HG02840 (cell line): ENCODE data around the gene CTLA4.

Experiments used
- ATAC-seq: cut with Tn5 transposase; IDR thresholded peaks from one replicate; pipeline ENCODE4 v1.9.1; 2021; ENCODE audit warnings: mild to moderate bottlenecking, moderate library complexity, moderate number of reproducible peaks; ENCODE audit not compliant: unreplicated experiment, low FRiP score

Gene CTLA4

GRCh38 chr2:203867561-203868200 lies at the start of gene CTLA4:
Gene CTLA4 (plus strand): TSS chr2:203867771. CDS start chr2:203867943, 172 bp downstream.
- ATAC-seq: no peak

GRCh38 chr2:203818656-203819055 lies 48.9 kb upstream of the CTLA4 start:
- no peak for ATAC-seq

- ATAC-seq: no peak
Measured at GRCh38 chr2:203819434-203820133, 48.0 kb upstream of the CTLA4 start.

DNA sequence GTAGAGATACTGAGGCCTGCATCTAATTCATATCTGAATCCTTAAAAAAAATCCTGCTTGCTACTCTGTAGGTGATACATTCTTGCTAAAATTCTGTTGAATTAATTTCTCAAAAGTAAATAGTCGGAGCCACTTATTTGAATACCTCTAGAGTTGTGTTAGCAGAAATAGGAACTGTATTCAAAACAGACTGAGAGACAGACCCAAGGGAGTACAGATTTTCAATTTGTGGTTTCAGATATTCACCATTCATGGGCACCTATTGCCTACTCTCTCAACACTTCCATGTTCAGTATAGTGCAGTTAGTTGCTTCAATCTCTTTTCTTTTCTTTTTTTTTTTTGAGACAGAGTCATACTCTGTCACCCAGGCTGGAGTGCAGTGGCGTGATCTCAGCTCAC lies 46.6 kb upstream of the CTLA4 start:
- ATAC-seq: peak; percentile 73

GRCh38 chr2:203822240-203822639 lies 45.3 kb upstream of the CTLA4 start:
- ATAC-seq: no peak

DNA sequence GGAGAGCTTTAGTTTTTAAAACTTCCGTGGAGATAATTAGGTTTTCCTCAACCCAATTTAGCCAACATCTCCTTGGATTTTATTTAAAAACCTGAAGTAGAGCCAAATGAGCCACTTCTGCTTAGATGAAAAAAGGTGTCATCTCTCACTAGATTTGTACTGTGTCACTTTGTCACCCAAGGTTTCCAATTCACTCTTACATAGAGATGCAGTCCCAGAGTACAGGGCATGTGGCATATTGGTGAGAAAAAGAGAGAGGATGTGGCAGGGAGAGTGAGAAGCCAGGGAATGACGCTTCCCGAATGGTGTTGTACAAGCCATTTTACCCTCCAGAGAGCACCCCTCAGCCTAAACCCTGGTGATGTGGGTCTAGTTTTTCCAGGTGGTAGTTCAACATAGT lies 44.4 kb upstream of the CTLA4 start:
- ATAC-seq: no peak

- ATAC-seq: no peak
Measured at GRCh38 chr2:203824057-203824456, 43.5 kb upstream of the CTLA4 start.

DNA sequence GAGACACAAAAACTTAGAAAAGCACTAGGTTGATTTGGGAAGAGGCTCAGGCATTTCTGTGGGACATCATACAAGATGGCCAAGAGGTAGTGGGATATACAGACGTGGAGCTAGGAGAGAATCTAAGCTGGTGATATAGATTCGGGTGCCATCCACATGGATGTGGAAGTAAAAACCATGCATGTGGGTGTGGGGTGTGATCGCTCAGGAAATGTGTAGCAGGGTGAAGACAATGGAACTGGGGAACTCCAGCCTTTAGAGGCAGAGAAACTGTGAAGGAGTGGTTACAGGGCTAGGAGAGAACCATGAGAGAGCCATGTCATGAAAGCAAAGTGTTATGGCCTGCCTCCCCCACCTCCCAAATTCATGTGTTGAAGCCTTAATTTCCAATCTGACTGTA lies 43.0 kb upstream of the CTLA4 start:
- no peak for ATAC-seq

DNA sequence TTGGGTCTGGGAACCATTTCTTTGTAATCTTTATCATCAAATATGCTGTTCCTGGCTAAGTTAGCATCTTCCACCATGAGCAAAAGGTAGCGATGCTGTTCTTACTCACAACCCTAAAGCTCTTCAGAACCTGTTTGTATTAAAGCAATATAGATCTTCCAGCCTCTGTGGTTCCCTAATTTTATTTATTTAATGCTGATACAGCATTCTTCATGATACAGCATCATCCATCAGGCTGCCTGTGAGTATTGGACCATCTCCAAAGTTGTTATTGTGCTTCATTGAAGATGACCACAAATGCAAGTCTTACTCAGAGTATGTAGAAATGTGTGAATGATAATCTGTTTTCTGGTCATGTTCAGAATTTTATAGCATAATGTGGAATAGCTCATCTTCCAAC lies 40.9 kb upstream of the CTLA4 start:
- no peak for ATAC-seq

- ATAC-seq: no peak
Measured at GRCh38 chr2:203830304-203831055, 37.1 kb upstream of the CTLA4 start.

DNA sequence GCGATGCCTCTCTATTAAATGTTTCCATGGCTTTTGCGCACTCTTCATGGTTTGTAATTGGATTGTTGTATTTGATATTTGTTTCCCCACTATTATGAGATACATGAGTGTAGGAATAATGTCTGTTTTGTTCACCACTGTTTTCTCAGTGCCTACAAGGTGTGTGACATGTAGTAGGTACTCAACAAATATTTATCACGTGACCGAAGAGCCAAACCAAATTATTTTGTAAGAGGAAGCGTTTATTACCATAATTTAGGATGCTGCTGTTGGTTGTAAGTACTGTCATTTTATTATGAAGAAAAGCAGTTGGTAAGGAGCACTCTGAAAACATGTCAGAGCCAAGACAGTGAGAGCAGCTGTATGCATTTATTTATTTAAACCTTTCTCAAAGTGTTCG lies 32.2 kb upstream of the CTLA4 start:
- ATAC-seq: no peak

DNA sequence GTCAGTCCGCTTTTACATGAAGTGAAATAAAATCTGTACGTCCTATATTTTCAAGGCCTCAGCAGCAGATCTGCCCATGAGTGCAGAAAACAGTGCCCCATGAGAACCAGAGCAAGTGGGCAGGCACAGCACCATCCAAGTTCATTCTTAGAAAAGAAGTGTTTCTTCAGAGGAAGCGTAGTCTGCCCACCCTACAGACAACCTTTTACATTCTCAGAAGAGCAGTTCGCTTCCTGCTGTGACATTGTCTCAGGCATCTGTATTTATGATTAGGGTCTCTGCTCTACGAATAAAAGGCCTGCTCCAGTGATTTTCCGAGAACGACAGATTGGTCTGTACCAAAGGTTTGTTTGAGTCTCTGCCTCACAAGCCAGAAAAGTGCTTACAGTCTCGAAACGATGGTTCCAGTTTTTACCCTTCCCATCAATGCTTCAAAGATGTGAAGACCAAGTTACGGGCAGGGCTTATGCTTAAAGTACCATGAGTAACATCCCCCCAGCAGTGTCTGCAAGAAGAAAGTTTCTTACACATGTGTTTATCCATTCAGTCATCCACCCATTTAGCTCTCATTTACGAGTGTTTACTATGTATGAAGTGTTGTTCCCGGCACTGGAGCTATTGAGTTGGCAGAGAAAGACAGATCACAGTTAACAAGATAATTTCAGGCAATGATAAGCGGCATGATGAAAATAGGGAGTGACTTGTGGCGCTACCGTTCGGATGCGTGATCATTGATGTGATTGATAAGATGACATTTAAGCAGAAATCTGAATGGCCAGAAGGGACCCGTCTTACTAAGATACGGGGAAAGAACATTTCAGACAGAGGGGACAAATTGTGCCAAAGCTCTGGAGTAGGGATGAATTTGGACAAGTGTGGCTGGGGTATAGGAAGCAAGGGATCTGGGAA lies 31.4 kb upstream of the CTLA4 start:
- ATAC-seq: no peak

- ATAC-seq: no peak
Measured at GRCh38 chr2:203840655-203841205, 26.8 kb upstream of the CTLA4 start.

- no peak for ATAC-seq
Measured at GRCh38 chr2:203841654-203842053, 25.9 kb upstream of the CTLA4 start.

GRCh38 chr2:203842373-203842772 lies 25.2 kb upstream of the CTLA4 start:
- no peak for ATAC-seq

GRCh38 chr2:203846490-203847105 lies 21.0 kb upstream of the CTLA4 start:
- ATAC-seq: no peak

- ATAC-seq: no peak
Measured at GRCh38 chr2:203849010-203849409, 18.6 kb upstream of the CTLA4 start.

DNA sequence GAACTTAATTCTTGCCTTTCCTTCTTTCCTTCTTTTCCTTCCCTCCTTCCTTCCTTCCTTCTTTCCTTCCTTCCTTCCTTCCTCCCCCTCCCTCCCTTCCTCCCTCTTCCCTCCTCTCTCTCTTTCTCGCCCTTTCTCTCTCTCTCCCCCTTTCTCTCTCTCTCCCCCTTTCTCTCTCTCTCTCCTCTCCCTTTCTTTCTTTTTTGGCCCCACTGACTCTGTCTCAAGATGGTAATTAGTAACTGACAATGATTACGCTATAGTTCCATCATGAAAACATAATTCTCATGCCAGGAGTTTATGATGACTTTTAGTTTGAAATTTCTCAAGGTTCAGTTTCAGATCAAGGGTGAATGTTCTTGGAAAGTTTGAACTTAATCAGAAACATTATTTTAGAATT lies 14.8 kb upstream of the CTLA4 start:
- ATAC-seq: no peak

GRCh38 chr2:203853271-203853670 lies 14.3 kb upstream of the CTLA4 start:
- no peak for ATAC-seq

GRCh38 chr2:203853722-203854121 lies 13.8 kb upstream of the CTLA4 start:
- ATAC-seq: no peak
